Measurements from ENCODE around the gene PTPRK.

- TF ChIP-seq REXO4 (CRISPR knock-in tag; IDR thresholded peaks at IDR 0.05; ENCODE audit: borderline replicate concordance): no peak
- no peak for TF ChIP-seq FOXA1 (IDR thresholded peaks at IDR 0.05)
- TF ChIP-seq FOXA1 (CRISPR knock-in tag; IDR thresholded peaks at IDR 0.05): no peak
- TF ChIP-seq POLR2A (IDR thresholded peaks at IDR 0.05; ENCODE audit: insufficient read depth in 1 of 2, low read depth in 2 of 2, low read length in 2 of 2): no peak
- no peak for TF ChIP-seq DNMT3B (CRISPR knock-in tag; conservative IDR thresholded peaks at IDR 0.05)
- no peak for TF ChIP-seq CTCF (CRISPR knock-in tag; IDR thresholded peaks at IDR 0.05)
- TF ChIP-seq SAP130 (CRISPR knock-in tag; IDR thresholded peaks at IDR 0.05; ENCODE audit: low read depth): no peak
These were observed 574.8 kb downstream of the PTPRK start for GRCh38 chr6:127945434-127946097.

Data from HepG2 (cell line).